GM18867 (cell line): ENCODE measurements around the gene PEX11B.

Experiments used
- ATAC-seq: cut with Tn5 transposase; IDR thresholded peaks from one replicate; pipeline ENCODE4 v1.9.1; 2021; ENCODE audit warnings: mild to moderate bottlenecking, moderate library complexity; ENCODE audit not compliant: unreplicated experiment

Gene PEX11B

GRCh38 chr1:145912128-145912641, 6.3 kb downstream of the PEX11B start:
- ATAC-seq: no peak

- ATAC-seq: no peak
Measured at GRCh38 chr1:145908653-145909052, 9.9 kb downstream of the PEX11B start.

GRCh38 chr1:145906954-145907753, 11.4 kb downstream of the PEX11B start:
- no peak for ATAC-seq

- no peak for ATAC-seq
Measured at GRCh38 chr1:145901312-145902021, 17.1 kb downstream of the PEX11B start.

GRCh38 chr1:145898756-145899155, 19.8 kb downstream of the PEX11B start:
- ATAC-seq: no peak

GRCh38 chr1:145897969-145898368, 20.5 kb downstream of the PEX11B start:
- no peak for ATAC-seq

GRCh38 chr1:145895471-145895870, 23.0 kb downstream of the PEX11B start:
- ATAC-seq: no peak

- no peak for ATAC-seq
Measured at GRCh38 chr1:145893306-145894055, 25.0 kb downstream of the PEX11B start.

- ATAC-seq: no peak
Measured at GRCh38 chr1:145892486-145893087, 25.9 kb downstream of the PEX11B start.

- ATAC-seq: no peak
Measured at GRCh38 chr1:145891587-145892485, 26.7 kb downstream of the PEX11B start.

GRCh38 chr1:145891143-145891542, 27.4 kb downstream of the PEX11B start:
- no peak for ATAC-seq

- no peak for ATAC-seq
Measured at GRCh38 chr1:145889722-145890121, 28.8 kb downstream of the PEX11B start.

- no peak for ATAC-seq
Measured at GRCh38 chr1:145887631-145888030, 30.9 kb downstream of the PEX11B start.

GRCh38 chr1:145886816-145887215, 31.7 kb downstream of the PEX11B start:
- no peak for ATAC-seq

GRCh38 chr1:145886390-145886789, 32.1 kb downstream of the PEX11B start:
- ATAC-seq: no peak

- peak; percentile 99 for ATAC-seq
Measured at GRCh38 chr1:145885738-145886287, 32.7 kb downstream of the PEX11B start, which contains the start of gene ANKRD35. Gene ANKRD35, minus strand, starts transcription at chr1:145885866. Its CDS starts 108 bp downstream, at chr1:145885758.

GRCh38 chr1:145884675-145885074, 33.8 kb downstream of the PEX11B start:
- ATAC-seq: no peak

- no peak for ATAC-seq
Measured at GRCh38 chr1:145879775-145880174, 38.7 kb downstream of the PEX11B start.

GRCh38 chr1:145878724-145879123, 39.8 kb downstream of the PEX11B start:
- no peak for ATAC-seq
